ENCODE data around the gene CCDC60.

DNA sequence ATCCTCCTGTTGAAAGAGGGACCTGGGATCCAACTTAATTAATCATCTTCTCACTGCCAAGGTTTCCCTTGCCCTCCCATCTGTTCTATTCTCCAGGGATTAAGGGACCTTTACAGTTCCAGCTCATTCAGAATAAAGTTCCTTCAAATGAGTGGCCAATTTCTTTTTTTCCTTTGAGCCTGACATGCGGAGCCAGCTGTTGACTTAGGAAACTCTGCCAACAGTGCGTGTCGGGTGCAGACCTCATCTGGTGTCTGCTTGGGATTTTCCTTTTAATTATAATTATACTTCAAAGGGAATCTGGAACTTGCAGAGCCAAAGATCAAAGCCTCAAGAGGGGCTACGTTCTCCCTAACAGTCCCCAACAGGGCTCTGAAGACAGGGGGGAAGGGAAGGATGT, 64.8 kb downstream of the CCDC60 start:
- TF ChIP-seq POLR2AphosphoS5 (IDR thresholded peaks at IDR 0.05) (no peak), POLR2A (IDR thresholded peaks at IDR 0.05; ENCODE audit: low read depth) (no peak)
- TF ChIP-seq, protein P1, sequence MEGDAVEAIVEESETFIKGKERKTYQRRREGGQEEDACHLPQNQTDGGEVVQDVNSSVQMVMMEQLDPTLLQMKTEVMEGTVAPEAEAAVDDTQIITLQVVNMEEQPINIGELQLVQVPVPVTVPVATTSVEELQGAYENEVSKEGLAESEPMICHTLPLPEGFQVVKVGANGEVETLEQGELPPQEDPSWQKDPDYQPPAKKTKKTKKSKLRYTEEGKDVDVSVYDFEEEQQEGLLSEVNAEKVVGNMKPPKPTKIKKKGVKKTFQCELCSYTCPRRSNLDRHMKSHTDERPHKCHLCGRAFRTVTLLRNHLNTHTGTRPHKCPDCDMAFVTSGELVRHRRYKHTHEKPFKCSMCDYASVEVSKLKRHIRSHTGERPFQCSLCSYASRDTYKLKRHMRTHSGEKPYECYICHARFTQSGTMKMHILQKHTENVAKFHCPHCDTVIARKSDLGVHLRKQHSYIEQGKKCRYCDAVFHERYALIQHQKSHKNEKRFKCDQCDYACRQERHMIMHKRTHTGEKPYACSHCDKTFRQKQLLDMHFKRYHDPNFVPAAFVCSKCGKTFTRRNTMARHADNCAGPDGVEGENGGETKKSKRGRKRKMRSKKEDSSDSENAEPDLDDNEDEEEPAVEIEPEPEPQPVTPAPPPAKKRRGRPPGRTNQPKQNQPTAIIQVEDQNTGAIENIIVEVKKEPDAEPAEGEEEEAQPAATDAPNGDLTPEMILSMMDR (IDR thresholded peaks at IDR 0.05) = no peak

All from esophagus muscularis mucosa (tissue), 3 donors.